CD4-positive, alpha-beta T cell treated with Interleukin-6 at 100 ng/mL for 8 hours (primary cell): ENCODE measurements around the gene VPS39.

Experiments used
- DNase-seq: peaks from one replicate; pipeline ENCODE4 v3.0.0-alpha.2; 2020; ENCODE audit warnings: mixed read lengths, low spot score

VPS39 gene

GRCh38 chr15:42131826-42132806 is 76.0 kb downstream of the VPS39 start:
- no peak for DNase-seq

- no peak for DNase-seq
Observed at GRCh38 chr15:42131006-42131405, 77.1 kb downstream of the VPS39 start.

DNA sequence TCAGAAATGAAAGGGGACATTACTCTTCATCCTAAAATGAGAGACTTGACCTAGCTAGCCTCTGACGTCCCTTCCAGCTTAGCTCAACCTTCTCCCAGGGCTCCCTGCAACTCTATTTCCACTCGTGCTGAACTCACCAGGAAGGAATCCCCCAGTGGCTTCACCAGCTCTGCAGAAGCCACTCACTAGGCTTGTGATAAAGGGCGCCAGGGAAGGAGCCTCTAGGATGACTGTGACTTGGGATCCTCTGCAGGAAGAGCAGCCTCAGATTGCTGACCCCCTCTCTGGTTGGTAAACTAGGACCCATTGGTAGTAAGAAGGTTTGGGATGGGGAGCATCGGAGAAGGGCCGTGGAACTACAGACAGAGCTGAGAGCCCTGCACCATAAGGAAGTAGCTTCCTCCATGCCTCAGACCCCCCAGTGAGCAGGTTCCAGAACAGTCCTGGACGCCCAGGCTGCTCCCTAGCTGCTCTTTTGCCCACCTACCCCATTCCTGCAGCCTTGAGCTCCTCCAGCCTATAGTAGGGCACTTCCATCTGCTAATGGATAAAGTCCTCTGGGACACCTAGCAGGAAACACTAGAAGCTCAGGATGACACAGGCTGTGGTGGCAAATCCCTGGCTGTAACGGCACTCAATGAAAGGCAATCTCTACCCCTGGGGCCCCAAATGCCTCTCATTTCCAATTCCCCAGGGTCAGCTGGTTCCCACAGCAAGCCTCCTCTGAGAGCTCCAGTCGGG is 77.7 kb downstream of the VPS39 start:
- no peak for DNase-seq

DNA sequence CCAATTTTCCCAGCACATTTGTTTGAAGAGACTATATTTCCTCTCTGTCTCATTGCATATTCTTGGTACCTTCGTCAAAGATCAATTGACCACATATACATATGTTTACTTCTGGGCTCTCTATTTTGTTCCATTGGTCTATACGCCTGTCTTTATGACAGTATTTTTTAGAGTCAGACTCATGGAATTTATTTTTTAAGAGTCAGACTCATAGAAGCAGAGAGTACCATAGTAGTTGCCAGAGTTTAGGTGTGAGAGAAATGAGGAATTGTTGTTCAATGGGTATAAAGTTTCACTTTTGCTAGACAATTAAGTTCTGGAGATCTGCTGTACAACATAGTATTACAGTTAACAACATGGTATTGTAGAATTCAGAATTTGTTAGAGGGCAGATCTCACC is 78.7 kb downstream of the VPS39 start:
- no peak for DNase-seq

- no peak for DNase-seq
Observed at GRCh38 chr15:42128476-42128875, 79.6 kb downstream of the VPS39 start.

GRCh38 chr15:42123546-42123945 is 84.6 kb downstream of the VPS39 start:
- DNase-seq: no peak

DNA sequence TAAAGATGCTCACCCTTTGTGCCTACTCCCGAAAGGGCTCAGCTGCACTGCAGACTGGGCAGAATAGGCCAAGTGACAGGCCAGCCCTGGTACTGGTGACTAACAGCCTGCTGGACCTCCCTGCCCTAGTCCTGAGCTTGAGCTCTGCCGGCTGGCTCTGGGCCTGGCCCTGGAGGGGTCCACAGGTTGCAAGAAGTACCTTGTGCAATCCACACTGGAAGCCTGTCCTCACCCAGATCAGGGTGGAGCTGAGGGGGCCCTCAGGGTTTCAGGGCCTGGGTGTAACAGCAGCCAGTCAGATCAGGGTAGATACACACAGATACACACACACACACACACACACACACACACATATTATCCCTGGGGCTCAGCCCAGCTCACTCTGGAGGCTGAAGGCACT is 86.4 kb downstream of the VPS39 start:
- DNase-seq: no peak

DNA sequence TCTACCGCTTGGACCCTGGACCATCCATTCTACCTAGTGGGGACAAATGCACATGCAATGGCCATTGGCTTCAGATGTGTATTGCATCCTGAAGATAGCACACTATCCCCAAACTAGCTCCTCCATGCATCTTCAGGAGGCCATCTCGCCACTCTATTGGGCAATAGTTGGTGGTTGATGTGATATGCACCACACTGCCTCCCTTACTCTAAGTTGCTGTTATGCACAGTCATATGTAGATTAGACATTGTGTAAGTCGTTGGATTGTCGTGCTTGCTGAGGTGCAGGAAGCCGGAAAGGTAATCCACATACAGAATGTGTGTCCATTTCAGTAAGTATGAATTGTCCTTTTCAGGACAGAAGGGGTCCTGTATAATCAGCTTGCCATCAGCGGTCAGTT is 87.1 kb downstream of the VPS39 start:
- DNase-seq: no peak

- DNase-seq: no peak
Observed at GRCh38 chr15:42120285-42120684, 87.8 kb downstream of the VPS39 start.

DNA sequence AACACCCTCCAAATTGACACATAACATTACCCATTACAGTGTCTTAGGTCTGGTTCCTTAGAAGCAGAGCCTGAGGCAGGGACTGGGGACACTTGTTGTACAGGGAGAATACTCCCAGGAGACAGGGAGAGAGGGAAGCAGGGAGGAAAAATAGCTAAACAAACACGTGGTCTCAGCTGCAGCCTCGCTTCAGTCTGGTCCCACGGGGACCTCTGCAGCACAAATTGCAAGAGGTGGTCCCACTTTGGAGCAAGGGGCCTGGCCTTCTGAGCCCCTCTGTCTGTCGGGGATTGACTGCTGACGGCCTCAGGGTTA is 88.7 kb downstream of the VPS39 start:
- DNase-seq: no peak

- no peak for DNase-seq
Observed at GRCh38 chr15:42118650-42119445, 89.3 kb downstream of the VPS39 start.

GRCh38 chr15:42111924-42112323 is 96.2 kb downstream of the VPS39 start:
- DNase-seq: no peak

DNA sequence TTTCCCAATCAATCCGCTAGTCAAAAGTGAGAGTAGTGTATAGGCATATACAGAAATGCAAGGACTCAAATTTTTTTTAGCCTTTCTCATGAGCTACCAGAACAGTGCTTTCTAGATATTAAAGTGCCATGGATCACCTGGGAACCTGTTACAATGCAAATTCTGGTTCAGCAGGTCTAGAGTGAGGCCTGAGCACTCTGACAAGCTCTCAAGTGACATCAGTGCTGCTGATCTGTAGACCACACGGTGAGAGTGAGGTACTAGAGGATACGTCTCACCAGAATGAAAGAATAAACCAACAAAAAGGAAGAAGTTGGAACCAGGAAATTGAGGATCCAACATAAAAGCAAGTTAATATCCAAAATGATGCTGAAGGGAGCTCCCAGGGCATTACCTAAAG is 97.7 kb downstream of the VPS39 start:
- no peak for DNase-seq

GRCh38 chr15:42108806-42109205 is 99.3 kb downstream of the VPS39 start:
- no peak for DNase-seq
